NCI-H146 (cell line): Measurements from ENCODE around the gene ZAP70.

Experiments
- DNase-seq: peaks from one replicate; lab custom pipeline; 2025; lab: John Stamatoyannopoulos, UW

The ZAP70 gene

DNA sequence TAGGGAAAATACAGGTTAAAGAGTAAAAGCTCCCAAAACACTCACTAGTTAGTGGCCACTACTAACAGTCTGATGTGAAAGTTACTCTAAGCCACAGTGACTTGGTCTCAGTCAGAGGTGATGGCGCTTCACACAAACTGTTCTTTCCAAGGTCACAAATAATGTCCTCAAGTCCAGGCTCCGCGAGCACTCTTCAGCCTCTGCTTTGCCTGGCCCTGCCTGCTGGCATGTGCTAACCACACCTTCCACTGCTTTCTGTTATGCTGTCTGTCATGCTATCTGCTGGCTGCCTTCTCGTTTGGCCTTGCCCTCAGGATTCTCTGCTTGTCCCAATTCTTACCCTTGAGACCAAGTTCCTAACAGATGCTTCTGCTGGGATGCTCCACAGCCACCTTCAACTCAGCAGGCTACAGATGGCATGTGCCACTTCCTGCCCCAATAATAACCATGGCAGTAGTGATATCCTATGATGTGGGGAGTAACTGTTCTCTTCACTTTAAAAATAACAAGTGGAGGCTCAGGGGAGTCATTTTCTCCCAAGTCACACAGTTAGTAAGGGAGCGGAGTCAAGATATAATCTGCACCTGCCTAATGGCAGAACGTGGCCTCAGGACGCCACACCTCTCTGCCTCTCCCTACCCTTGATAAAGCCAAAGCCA is 75.7 kb downstream of the ZAP70 start:
- no peak for DNase-seq
